ENCODE data around the gene SRL. TPM values are rescaled to one million over a fixed set of nuclear protein-coding genes. Genes with fewer than 3 reads are reported as not detected.
"Not testable (repeated sequence)": the region's sequence is repeated elsewhere in the genome, so short reads cannot be mapped to it uniquely, and the experiment has no call there.

The SRL gene
- total RNA-seq, 1 donor from 2014 or later, result 0.37 TPM

- TF ChIP-seq, protein P1, sequence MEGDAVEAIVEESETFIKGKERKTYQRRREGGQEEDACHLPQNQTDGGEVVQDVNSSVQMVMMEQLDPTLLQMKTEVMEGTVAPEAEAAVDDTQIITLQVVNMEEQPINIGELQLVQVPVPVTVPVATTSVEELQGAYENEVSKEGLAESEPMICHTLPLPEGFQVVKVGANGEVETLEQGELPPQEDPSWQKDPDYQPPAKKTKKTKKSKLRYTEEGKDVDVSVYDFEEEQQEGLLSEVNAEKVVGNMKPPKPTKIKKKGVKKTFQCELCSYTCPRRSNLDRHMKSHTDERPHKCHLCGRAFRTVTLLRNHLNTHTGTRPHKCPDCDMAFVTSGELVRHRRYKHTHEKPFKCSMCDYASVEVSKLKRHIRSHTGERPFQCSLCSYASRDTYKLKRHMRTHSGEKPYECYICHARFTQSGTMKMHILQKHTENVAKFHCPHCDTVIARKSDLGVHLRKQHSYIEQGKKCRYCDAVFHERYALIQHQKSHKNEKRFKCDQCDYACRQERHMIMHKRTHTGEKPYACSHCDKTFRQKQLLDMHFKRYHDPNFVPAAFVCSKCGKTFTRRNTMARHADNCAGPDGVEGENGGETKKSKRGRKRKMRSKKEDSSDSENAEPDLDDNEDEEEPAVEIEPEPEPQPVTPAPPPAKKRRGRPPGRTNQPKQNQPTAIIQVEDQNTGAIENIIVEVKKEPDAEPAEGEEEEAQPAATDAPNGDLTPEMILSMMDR (IDR thresholded peaks at IDR 0.05; ENCODE audit: partially characterized antibody, unreplicated experiment), result no peak
- Mint-ChIP-seq H3K27ac (ENCODE audit: unreplicated experiment) (no peak overlapping the region), H3K9me3 (ENCODE audit: unreplicated experiment) (no peaks in the 10 kb centered on the region), H3K4me1 (ENCODE audit: low read depth, unreplicated experiment) (no peaks in the 10 kb centered on the region), H3K36me3 (ENCODE audit: unreplicated experiment) (no peaks in the 10 kb centered on the region), H3K27me3 (ENCODE audit: unreplicated experiment) (no peaks in the 10 kb centered on the region), H3K4me3 (ENCODE audit: unreplicated experiment) (no peak overlapping the region)
- DNase-seq, result no peak
Measured at GRCh38 chr16:4158143-4159093, 83.5 kb downstream of the SRL start.

- H3K36me3 Mint-ChIP-seq (ENCODE audit: unreplicated experiment), result no peaks in the 10 kb centered on the region
- no peaks in the 10 kb centered on the region for H3K9me3 Mint-ChIP-seq (ENCODE audit: unreplicated experiment)
- no peak overlapping the region for H3K27ac Mint-ChIP-seq (ENCODE audit: unreplicated experiment)
- DNase-seq, result no peak
- peaks cover 2% of the 10 kb centered on the region for H3K4me1 Mint-ChIP-seq (ENCODE audit: low read depth, unreplicated experiment)
- H3K4me3 Mint-ChIP-seq (ENCODE audit: unreplicated experiment), result no peak overlapping the region
- TF ChIP-seq, protein P1 (IDR thresholded peaks at IDR 0.05; ENCODE audit: partially characterized antibody, unreplicated experiment), result no peak
- peaks cover 2% of the 10 kb centered on the region for H3K27me3 Mint-ChIP-seq (ENCODE audit: unreplicated experiment)
Measured at GRCh38 chr16:4157376-4157825, 84.5 kb downstream of the SRL start.

GRCh38 chr16:4156503-4156902 lies 85.4 kb downstream of the SRL start:
- not testable (repeated sequence) for DNase-seq; H3K27ac Mint-ChIP-seq (ENCODE audit: unreplicated experiment); H3K36me3 Mint-ChIP-seq (ENCODE audit: unreplicated experiment); H3K27me3 Mint-ChIP-seq (ENCODE audit: unreplicated experiment); H3K4me3 Mint-ChIP-seq (ENCODE audit: unreplicated experiment); H3K4me1 Mint-ChIP-seq (ENCODE audit: low read depth, unreplicated experiment); H3K9me3 Mint-ChIP-seq (ENCODE audit: unreplicated experiment)

DNA sequence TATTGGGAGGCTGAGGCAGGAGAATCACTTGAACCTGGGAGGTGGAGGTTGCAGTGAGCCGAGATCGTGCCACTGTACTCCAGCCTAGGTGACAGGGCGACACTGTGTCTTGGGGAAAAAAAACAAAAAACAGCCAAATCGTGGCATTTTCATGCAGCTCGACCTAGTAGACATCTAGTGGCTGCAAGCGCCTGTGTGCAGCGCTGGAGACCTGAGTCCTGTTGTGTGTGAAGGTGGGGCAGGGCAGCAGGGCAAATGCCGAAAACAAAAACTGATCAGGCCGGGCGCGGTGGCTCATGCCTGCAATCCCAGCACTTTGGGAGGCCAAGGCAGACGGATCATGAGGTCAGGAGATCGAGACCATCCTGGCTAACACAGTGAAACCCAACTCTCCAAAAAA lies 88.5 kb downstream of the SRL start:
- H3K9me3 Mint-ChIP-seq (ENCODE audit: unreplicated experiment); H3K36me3 Mint-ChIP-seq (ENCODE audit: unreplicated experiment); H3K27ac Mint-ChIP-seq (ENCODE audit: unreplicated experiment); H3K4me3 Mint-ChIP-seq (ENCODE audit: unreplicated experiment); DNase-seq; H3K4me1 Mint-ChIP-seq (ENCODE audit: low read depth, unreplicated experiment); H3K27me3 Mint-ChIP-seq (ENCODE audit: unreplicated experiment): not testable (repeated sequence)

- H3K36me3 Mint-ChIP-seq (ENCODE audit: unreplicated experiment), result no peaks in the 10 kb centered on the region
- TF ChIP-seq, protein P1 (IDR thresholded peaks at IDR 0.05; ENCODE audit: partially characterized antibody, unreplicated experiment), result no peak
- peak; percentile 61 for DNase-seq
- H3K4me3 Mint-ChIP-seq (ENCODE audit: unreplicated experiment), result no peak overlapping the region
- H3K9me3 Mint-ChIP-seq (ENCODE audit: unreplicated experiment), result peaks cover 1% of the 10 kb centered on the region
- H3K27ac Mint-ChIP-seq (ENCODE audit: unreplicated experiment), result peak overlapping the region; percentile 59
- peaks cover 5% of the 10 kb centered on the region for H3K27me3 Mint-ChIP-seq (ENCODE audit: unreplicated experiment)
- H3K4me1 Mint-ChIP-seq (ENCODE audit: low read depth, unreplicated experiment), result peaks cover 6% of the 10 kb centered on the region
Measured at GRCh38 chr16:4152267-4152666, 89.6 kb downstream of the SRL start.

DNA sequence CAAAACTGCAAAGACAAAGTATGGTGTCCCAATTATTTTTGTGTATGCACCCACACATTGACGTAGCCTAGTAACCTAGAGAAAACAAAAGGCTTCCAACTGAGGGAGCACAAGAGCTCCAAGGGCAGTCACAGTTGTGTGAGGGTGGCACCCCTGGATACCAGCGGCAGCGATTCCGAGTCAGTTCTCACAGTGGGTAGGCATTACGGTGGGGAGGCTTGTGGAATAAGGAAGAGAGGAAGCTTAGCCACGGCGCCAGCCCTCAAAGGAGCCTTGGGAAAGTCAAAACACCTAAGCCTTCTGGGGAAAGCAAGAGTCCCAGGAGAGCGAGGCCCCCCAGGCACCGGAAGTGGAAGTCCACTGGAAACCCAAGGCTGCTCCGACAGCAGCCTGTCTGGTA lies 94.6 kb downstream of the SRL start:
- Mint-ChIP-seq H3K4me1 (ENCODE audit: low read depth, unreplicated experiment) (peaks cover 3% of the 10 kb centered on the region), H3K27me3 (ENCODE audit: unreplicated experiment) (peaks cover 3% of the 10 kb centered on the region), H3K27ac (ENCODE audit: unreplicated experiment) (no peak overlapping the region), H3K4me3 (ENCODE audit: unreplicated experiment) (no peak overlapping the region), H3K36me3 (ENCODE audit: unreplicated experiment) (no peaks in the 10 kb centered on the region), H3K9me3 (ENCODE audit: unreplicated experiment) (peaks cover 1% of the 10 kb centered on the region)
- TF ChIP-seq, protein P1 (IDR thresholded peaks at IDR 0.05; ENCODE audit: partially characterized antibody, unreplicated experiment), result no peak
- DNase-seq, result no peak
